Measurements from ENCODE around the gene ESX1. TPM values are rescaled to one million over a fixed set of nuclear protein-coding genes. Genes with fewer than 3 reads are reported as not detected.
"Not testable (repeated sequence)": the region's sequence is repeated elsewhere in the genome, so short reads cannot be mapped to it uniquely, and the experiment has no call there.

ESX1 gene
- total RNA-seq, 3 donors from 2014 or later: not detected

DNA sequence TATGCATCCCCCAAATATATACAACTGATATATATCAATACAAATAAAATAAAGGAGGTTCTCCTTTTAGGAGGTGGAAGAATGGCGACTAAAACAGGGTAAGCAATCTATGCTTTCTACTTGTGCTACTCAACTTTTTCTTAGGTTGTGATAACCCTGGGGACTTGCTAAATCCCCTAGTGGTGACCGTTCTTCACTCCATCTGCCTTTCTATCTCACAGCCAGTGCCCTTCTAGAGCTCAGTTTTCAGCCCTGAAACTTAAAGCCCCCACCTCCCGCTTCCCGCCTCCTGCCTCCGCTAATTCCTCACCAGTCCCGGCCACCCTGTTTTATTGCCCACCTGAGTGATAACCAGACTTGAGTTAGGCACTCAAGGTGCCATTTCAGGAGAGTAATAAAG lies 15.5 kb upstream of the ESX1 start:
- no peak for DNase-seq
- no peak for ATAC-seq
- intact Hi-C loops (cut with DNase I, micrococcal nuclease): loop anchor here in 1 of 2 donors (10.0 kb wide), 1 partner anchor 65 kb away; no protein-coding TSS in a partner anchor
- Histone ChIP-seq H3K9me3 (no peaks in the 10 kb centered on the region), H3K4me1 (ENCODE audit: low read depth) (no peaks in the 10 kb centered on the region), H3K4me3 (no peak overlapping the region), H3K36me3 (ENCODE audit: low read depth) (no peaks in the 10 kb centered on the region)
- TF ChIP-seq, protein P1, sequence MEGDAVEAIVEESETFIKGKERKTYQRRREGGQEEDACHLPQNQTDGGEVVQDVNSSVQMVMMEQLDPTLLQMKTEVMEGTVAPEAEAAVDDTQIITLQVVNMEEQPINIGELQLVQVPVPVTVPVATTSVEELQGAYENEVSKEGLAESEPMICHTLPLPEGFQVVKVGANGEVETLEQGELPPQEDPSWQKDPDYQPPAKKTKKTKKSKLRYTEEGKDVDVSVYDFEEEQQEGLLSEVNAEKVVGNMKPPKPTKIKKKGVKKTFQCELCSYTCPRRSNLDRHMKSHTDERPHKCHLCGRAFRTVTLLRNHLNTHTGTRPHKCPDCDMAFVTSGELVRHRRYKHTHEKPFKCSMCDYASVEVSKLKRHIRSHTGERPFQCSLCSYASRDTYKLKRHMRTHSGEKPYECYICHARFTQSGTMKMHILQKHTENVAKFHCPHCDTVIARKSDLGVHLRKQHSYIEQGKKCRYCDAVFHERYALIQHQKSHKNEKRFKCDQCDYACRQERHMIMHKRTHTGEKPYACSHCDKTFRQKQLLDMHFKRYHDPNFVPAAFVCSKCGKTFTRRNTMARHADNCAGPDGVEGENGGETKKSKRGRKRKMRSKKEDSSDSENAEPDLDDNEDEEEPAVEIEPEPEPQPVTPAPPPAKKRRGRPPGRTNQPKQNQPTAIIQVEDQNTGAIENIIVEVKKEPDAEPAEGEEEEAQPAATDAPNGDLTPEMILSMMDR (IDR thresholded peaks at IDR 0.05): no peak

DNA sequence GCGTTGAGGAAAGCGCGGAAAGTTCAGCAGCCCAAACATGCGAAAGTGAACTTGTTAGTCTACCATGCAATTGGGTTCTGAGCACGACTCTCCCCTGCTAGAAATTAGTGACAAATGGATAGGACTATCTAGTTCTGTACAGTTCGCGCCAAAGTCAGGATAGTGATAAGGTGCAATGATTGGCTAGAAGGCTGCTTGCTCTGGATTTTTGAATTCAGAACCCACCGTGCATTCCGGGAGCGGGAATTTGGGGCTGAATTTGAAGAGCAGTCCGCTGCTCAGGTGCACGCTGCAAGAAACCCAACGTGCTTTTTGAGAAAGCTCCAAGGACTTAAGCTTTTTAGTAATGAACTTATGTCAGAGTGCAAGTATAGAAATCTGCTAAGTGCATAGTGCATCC lies 732 bp upstream of the ESX1 start:
- Histone ChIP-seq H3K9me3 (no peaks in the 10 kb centered on the region), H3K36me3 (ENCODE audit: low read depth) (no peaks in the 10 kb centered on the region), H3K4me3 (no peak overlapping the region), H3K4me1 (ENCODE audit: low read depth) (no peaks in the 10 kb centered on the region)
- TF ChIP-seq, protein P1 (IDR thresholded peaks at IDR 0.05): no peak
- DNase-seq (no peak), ATAC-seq (no peak)
- intact Hi-C loops (cut with DNase I, micrococcal nuclease): no loop called here

DNA sequence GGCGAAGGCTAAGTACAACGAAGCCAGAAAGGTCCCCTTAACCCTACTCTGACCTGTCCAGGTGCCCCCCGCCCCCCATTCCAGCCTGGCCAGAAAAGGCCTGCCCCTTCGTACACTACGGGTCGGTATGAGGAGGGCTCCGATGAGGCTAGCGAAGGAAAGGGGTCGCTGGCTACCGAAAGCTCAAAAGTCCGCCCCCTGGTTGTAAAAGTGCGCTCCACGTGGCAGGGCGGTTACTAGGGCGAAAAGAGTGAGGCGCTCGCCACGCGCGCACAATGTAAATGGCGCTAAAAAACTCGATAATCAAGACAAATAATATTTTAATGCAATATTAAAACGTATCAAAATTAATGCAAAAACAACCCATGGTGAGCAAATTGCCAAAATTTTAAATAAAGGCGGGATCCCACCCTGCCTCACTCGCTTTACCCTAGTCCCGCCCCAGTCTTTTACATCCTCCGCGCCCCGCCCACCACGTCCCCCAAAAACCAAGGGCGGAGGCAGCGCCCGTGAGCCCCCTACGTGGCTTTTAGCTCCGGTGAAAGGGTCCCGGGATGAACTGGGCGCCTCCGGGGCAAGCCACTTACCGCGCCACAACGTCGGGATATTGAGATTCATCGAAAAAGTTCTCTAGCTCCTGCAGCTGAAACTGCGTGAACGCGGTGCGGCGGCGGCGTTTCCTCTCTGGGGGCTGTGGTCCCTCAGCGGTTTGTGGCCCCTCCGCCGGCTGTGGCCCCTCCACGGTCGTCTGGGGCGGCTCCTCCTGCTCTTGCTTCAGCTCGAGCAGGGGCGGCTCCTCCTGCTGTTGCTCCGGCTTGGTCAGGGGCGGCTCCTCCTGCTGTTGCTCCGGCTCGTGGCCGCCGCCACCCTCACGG lies 929 bp downstream of the ESX1 start:
- no peak overlapping the region for H3K4me3 ChIP-seq
- ATAC-seq (no peak), DNase-seq (no peak)

DNA sequence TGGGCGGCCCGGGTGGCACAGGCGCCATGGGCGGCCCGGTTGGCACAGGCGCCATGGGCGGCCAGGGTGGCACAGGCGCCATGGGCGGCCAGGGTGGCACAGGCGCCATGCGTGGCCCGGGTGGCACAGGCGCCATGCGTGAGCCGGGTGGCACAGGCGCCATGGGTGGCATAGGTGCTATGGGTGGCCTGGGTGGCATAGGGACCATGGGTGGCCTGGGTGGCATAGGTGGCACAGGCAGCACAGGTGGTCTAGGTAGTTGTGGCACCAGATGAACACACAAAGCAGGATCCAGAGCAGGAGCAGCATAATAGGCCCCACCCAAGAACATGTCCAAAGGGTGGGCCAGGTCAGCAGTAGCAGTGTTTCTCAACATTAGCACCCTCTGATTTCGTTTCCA lies 4.3 kb downstream of the ESX1 start:
- intact Hi-C loops (cut with DNase I, micrococcal nuclease): no loop called here
- no peak for ATAC-seq
- no peak for DNase-seq
- TF ChIP-seq, protein P1 (IDR thresholded peaks at IDR 0.05): no peak
- Histone ChIP-seq H3K9me3 (no peaks in the 10 kb centered on the region), H3K4me1 (ENCODE audit: low read depth) (no peaks in the 10 kb centered on the region), H3K36me3 (ENCODE audit: low read depth) (no peaks in the 10 kb centered on the region), H3K4me3 (no peak overlapping the region)

More for the DNA sequence above, 929 bp downstream of the ESX1 start:
- intact Hi-C loops (cut with DNase I, micrococcal nuclease): no loop called here
- Histone ChIP-seq H3K9me3 (no peaks in the 10 kb centered on the region), H3K36me3 (ENCODE audit: low read depth) (no peaks in the 10 kb centered on the region), H3K4me1 (ENCODE audit: low read depth) (no peaks in the 10 kb centered on the region)
- TF ChIP-seq, protein P1 (IDR thresholded peaks at IDR 0.05): no peak

DNA sequence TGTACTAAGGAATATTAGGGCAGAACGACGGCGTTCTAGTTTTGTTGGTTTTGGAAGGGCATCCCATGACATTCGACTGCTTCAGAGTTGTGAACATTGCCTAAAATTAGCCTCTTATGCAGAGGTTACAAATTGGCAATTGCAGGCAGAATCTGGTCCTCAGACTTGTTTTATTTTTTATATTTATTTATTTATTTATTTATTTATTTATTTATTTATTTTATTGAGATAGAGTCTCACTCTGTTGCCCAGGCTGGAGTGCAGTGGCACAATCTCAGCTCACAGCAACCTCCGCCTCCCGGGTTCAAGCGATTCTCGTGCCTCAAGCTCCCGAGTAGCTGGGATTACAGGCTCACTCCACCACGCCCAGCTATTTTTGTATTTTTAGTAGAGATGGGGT lies 24.7 kb downstream of the ESX1 start:
- H3K36me3 ChIP-seq (ENCODE audit: low read depth); DNase-seq; H3K9me3 ChIP-seq; H3K4me1 ChIP-seq (ENCODE audit: low read depth); intact Hi-C loops (cut with DNase I, micrococcal nuclease); ATAC-seq; H3K4me3 ChIP-seq: not testable (repeated sequence)

DNA sequence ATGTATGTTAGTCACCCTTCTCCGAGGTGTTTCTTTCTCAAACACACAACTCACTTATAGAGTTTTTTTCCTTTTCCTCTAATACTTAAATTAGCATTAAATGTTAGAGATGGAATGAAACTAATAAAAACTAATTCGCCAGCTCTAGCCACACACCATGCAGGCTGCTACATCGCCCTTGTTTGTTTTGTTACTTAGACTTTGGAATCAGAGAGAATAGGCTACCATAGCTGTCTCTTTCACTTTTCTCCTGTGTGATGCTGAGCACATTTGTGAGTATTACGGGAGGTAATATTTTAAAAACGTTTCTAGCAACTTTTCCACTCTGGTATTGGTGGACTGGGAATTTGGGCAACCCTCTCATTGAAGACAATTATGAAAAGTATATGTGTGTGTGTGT lies 43.5 kb downstream of the ESX1 start:
- H3K4me3 ChIP-seq: no peak overlapping the region
- DNase-seq: no peak
- TF ChIP-seq, protein P1 (IDR thresholded peaks at IDR 0.05): no peak
- no peaks in the 10 kb centered on the region for H3K36me3 ChIP-seq (ENCODE audit: low read depth)
- ATAC-seq: no peak
- no peaks in the 10 kb centered on the region for H3K4me1 ChIP-seq (ENCODE audit: low read depth)
- H3K9me3 ChIP-seq: no peaks in the 10 kb centered on the region
- intact Hi-C loops (cut with DNase I, micrococcal nuclease): no loop called here
